GM13977 (cell line): Measurements from ENCODE around the gene RHBDD1.

Source experiments
- DNase-seq: peaks from one replicate; pipeline ENCODE4 v3.0.0; 2012; ENCODE audit warnings: low spot score
- CTCF ChIP-seq: IDR thresholded peaks from 2 replicates; pipeline ENCODE4 v1.5.1; 2012; ENCODE audit warnings: mild to moderate bottlenecking, control low read depth; ENCODE audit not compliant: insufficient read depth; ENCODE audit errors: extremely low read depth, missing control alignments
- in situ Hi-C: fragments of 300-500 bp; cut with MboI; formaldehyde crosslinking; loops from one replicate; pipeline ENCODE4 v1.12.0; 2022; ENCODE audit warnings: low sequenced_read_pairs, low pct_unique_long_range_greater_than_20kb, mixed read lengths, inconsistent platforms; ENCODE audit not compliant: unreplicated experiment

Gene RHBDD1

GRCh38 chr2:227004482-227004881, 168.6 kb downstream of the RHBDD1 start:
- DNase-seq: no peak

GRCh38 chr2:227006189-227006897, 170.5 kb downstream of the RHBDD1 start:
- in situ Hi-C loops: no loop called here
- no peak for DNase-seq

More at GRCh38 chr2:227004482-227004881, 168.6 kb downstream of the RHBDD1 start:
- TF ChIP-seq CTCF: no peak
- in situ Hi-C loops: no loop called here

GRCh38 chr2:227007148-227007547, 171.3 kb downstream of the RHBDD1 start:
- no peak for TF ChIP-seq CTCF
- DNase-seq: no peak
- in situ Hi-C loops: no loop called here

More at GRCh38 chr2:227006189-227006897, 170.5 kb downstream of the RHBDD1 start:
- TF ChIP-seq CTCF: no peak

- in situ Hi-C loops: no loop called here
- TF ChIP-seq CTCF: no peak
- no peak for DNase-seq
Observed at GRCh38 chr2:227007940-227008339, 172.1 kb downstream of the RHBDD1 start.

GRCh38 chr2:227010433-227010832, 174.6 kb downstream of the RHBDD1 start:
- in situ Hi-C loops: no loop called here
- DNase-seq: no peak
- TF ChIP-seq CTCF: no peak

GRCh38 chr2:227013330-227013729, 177.5 kb downstream of the RHBDD1 start:
- no peak for TF ChIP-seq CTCF
- in situ Hi-C loops: no loop called here
- no peak for DNase-seq
